22Rv1 (cell line): ENCODE measurements around the gene UBE2L5.
"Not testable (repeated sequence)": the region's sequence is repeated elsewhere in the genome, so short reads cannot be mapped to it uniquely, and the experiment has no call there.

Source experiments
- ZFX ChIP-seq: fragments of 450-650 bp; IDR thresholded peaks from 2 replicates; pipeline ENCODE4 v1.6.1; 2017; ENCODE audit warnings: antibody characterized with exemption, borderline replicate concordance
- TF ChIP-seq, protein P1 (sequence below): fragments of 450-650 bp; IDR thresholded peaks from 2 replicates; pipeline ENCODE4 v1.5.1; 2017; ENCODE audit warnings: mild to moderate bottlenecking

DNA sequence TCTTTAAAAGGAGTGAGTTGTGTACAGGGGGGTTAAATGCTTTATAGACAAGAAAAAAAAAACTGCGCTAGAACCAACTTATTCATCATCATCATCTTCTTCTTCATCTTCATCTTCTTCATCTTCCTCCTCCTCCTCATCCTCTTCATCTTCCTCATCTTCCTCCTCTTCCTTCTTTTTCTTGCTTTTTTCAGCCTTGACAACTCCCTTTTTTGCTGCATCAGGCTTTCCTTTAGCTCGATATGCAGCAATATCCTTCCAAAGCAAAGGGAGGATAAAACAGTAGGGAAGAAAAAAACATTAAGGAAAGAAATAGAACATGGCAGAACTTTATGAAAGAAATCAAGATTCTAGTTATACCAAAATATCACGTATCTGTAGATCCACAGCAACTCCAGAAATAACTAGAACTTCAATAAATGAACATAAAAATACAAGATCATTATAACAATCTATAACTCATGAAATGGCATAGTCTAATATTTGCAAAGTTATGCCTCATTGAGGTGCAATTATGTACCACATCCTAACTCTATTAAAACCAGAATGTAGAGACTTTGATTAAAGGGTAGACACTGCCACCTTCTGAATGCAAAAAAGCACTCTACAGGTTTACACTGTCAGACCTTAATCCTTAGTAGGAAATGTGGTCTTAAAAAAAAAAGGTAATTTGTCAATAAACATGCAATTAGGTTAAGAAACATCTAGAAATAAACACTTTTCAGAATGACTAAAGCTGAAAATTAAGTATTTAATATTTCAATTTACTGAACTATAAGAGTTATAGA lies 39.2 kb downstream of the UBE2L5 start:
- TF ChIP-seq, protein P1, sequence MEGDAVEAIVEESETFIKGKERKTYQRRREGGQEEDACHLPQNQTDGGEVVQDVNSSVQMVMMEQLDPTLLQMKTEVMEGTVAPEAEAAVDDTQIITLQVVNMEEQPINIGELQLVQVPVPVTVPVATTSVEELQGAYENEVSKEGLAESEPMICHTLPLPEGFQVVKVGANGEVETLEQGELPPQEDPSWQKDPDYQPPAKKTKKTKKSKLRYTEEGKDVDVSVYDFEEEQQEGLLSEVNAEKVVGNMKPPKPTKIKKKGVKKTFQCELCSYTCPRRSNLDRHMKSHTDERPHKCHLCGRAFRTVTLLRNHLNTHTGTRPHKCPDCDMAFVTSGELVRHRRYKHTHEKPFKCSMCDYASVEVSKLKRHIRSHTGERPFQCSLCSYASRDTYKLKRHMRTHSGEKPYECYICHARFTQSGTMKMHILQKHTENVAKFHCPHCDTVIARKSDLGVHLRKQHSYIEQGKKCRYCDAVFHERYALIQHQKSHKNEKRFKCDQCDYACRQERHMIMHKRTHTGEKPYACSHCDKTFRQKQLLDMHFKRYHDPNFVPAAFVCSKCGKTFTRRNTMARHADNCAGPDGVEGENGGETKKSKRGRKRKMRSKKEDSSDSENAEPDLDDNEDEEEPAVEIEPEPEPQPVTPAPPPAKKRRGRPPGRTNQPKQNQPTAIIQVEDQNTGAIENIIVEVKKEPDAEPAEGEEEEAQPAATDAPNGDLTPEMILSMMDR: not testable (repeated sequence)
- not testable (repeated sequence) for TF ChIP-seq ZFX
